ENCODE measurements around the gene MEIKIN.

- TF ChIP-seq CTCF (IDR thresholded peaks at IDR 0.05; ENCODE audit: borderline replicate concordance, extremely low read depth, low read length, poor library complexity, severe bottlenecking) (no peak), EZH2 (IDR thresholded peaks at IDR 0.05; ENCODE audit: borderline replicate concordance, low read depth, low read length, severe bottlenecking) (no peak)
Measured at GRCh38 chr5:131769336-131769735, 176.1 kb downstream of the MEIKIN start.

Data from DND-41 (cell line).